GM12872 (cell line): ENCODE results near the gene LYPD8.

Experiments
- CTCF ChIP-seq: IDR thresholded peaks from 3 replicates; pipeline ENCODE4 v1.5.1; 2011; ENCODE audit warnings: low read depth, mild to moderate bottlenecking, low read length, moderate library complexity; ENCODE audit not compliant: insufficient read depth

The LYPD8 gene, protein sequence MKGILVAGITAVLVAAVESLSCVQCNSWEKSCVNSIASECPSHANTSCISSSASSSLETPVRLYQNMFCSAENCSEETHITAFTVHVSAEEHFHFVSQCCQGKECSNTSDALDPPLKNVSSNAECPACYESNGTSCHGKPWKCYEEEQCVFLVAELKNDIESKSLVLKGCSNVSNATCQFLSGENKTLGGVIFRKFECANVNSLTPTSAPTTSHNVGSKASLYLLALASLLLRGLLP

GRCh38 chr1:248755517-248755916 is at the start of gene LYPD8:
TSS of gene LYPD8 (minus strand) at chr1:248755759. CDS start at chr1:248751081, 4,678 bp downstream.
- TF ChIP-seq CTCF, result no peak

GRCh38 chr1:248804771-248805681 is 49.5 kb upstream of the LYPD8 start:
- no peak for TF ChIP-seq CTCF

- TF ChIP-seq CTCF, result no peak
These were observed 46.9 kb upstream of the LYPD8 start for GRCh38 chr1:248802454-248802853.

DNA sequence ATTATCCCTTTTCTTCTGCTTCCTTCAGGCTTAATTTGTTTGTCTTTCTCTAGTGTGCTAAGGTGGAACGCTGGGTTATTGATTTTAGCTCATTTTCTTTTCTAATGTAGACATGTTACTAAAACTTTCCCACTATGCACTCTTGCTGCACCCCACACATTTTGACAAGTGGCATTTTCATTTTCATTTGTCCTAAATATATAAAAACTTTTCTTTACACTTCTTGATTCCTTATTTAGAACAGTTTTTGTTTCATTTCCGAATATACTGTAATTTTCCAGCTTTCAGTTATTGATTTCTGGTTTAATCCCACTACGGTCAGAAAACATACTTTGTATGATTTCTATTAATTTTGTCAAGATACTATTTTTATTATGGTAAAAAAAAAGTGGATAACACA is 44.9 kb upstream of the LYPD8 start:
- no peak for TF ChIP-seq CTCF

- no peak for TF ChIP-seq CTCF
These were observed 43.2 kb upstream of the LYPD8 start for GRCh38 chr1:248798791-248799190.

DNA sequence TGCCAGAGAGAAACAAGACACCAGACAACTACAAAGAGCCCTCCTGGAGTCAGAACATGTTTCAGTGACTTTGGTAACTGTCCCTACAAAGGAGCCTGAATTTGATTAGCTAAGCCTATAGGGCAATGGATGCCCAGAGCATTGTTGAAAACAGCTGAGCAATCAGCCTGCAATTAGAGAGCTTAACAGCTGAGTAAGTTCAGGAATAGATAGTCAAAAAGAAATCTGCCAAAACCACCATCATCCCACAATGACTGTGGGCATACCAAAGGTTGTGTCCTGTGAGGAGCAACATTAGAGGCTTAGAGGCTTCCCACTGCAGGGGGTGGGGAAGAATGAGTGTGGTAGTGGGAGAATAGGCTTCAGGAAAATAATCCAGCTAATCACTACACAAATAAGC is 38.0 kb upstream of the LYPD8 start:
- no peak for TF ChIP-seq CTCF

GRCh38 chr1:248792342-248792741 is 36.8 kb upstream of the LYPD8 start:
- no peak for TF ChIP-seq CTCF
